ENCODE results near the gene ADD2. TPM values are rescaled to one million over a fixed set of nuclear protein-coding genes. Genes with fewer than 3 reads are reported as not detected.

ADD2 gene
- total RNA-seq, 2 experiments from 2014 or later: 4.4 to 6.4 TPM

DNA sequence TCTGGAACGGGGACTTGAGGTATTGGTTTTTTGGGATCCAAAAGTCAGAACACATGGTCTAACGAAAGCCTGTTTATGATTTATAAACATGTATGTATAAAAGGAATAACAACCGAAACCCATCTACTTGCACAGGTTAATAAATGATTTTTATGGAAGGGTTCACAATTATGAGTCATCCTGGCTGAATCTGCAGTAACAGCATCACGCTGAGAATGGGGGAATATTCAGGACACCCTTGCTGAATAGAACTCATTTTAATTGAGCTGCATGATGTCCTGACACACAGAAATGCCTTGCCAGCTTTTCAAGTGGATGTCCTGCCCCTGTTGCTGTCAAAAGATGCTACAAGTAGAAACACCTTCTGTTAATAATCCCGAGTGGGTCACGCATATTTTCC is 159.6 kb downstream of the ADD2 start:
- ATAC-seq (ENCODE audit: poor library complexity) (no peak), DNase-seq (no peak)
- CTCF ChIA-PET: interaction anchor here (0.6 kb wide), 1 partner anchor 9 kb away, joined by 3 read pairs; no protein-coding TSS in a partner anchor
- Histone ChIP-seq H3K4me1 (ENCODE audit: insufficient read depth, low read length) (no peaks in the 10 kb centered on the region), H3K36me3 (ENCODE audit: insufficient read depth, low read length) (no peaks in the 10 kb centered on the region), H3K9me3 (ENCODE audit: control insufficient read depth in 1 of 2, insufficient read depth in 1 of 2, low read length in 2 of 2) (no peaks in the 10 kb centered on the region), H3K4me3 (ENCODE audit: low read length) (no peak overlapping the region), H3K27ac (ENCODE audit: low read depth in 1 of 2, low read length in 2 of 2) (no peak overlapping the region), H3K27me3 (ENCODE audit: control insufficient read depth in 1 of 2, insufficient read depth in 2 of 2, low read length in 2 of 2) (peaks cover 0 to 5% of the 10 kb centered on the region in 2 experiments)
- Mint-ChIP-seq H3K4me3 (no peak overlapping the region), H3K4me1 (ENCODE audit: low read depth) (peaks cover 6% of the 10 kb centered on the region), H3K9me3 (no peaks in the 10 kb centered on the region), H3K36me3 (ENCODE audit: low read depth) (no peaks in the 10 kb centered on the region), H3K27me3 (peaks cover 8% of the 10 kb centered on the region), H3K27ac (no peak overlapping the region)
- intact Hi-C loops (cut with DNase I, micrococcal nuclease): no loop called here
- TF ChIP-seq, protein P1, sequence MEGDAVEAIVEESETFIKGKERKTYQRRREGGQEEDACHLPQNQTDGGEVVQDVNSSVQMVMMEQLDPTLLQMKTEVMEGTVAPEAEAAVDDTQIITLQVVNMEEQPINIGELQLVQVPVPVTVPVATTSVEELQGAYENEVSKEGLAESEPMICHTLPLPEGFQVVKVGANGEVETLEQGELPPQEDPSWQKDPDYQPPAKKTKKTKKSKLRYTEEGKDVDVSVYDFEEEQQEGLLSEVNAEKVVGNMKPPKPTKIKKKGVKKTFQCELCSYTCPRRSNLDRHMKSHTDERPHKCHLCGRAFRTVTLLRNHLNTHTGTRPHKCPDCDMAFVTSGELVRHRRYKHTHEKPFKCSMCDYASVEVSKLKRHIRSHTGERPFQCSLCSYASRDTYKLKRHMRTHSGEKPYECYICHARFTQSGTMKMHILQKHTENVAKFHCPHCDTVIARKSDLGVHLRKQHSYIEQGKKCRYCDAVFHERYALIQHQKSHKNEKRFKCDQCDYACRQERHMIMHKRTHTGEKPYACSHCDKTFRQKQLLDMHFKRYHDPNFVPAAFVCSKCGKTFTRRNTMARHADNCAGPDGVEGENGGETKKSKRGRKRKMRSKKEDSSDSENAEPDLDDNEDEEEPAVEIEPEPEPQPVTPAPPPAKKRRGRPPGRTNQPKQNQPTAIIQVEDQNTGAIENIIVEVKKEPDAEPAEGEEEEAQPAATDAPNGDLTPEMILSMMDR (IDR thresholded peaks at IDR 0.05): no peak
- POLR2A ChIA-PET: no interaction called here

DNA sequence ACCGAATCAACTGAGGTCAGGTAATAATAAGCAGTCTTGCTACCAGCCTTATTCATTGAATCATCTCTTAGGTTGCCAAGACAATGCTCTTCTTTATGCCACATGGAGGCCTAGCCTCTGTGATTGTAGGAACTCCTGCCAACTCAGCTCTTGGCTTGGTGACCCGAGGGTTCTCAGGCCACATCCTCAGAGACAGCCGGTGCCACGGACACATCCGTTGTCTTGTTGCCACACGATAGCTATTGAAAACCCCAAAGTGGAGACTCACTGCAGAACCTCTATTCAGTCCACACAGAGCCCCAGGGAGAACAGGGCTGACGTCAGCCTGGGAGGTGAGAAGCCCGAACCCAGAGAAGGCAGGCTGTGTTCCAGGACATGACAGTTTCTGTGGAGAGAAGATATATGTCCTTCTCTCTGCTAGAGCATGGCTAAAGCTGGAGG is 160.9 kb downstream of the ADD2 start:
- Histone ChIP-seq H3K4me3 (ENCODE audit: low read length) (no peak overlapping the region), H3K27me3 (ENCODE audit: control insufficient read depth in 1 of 2, insufficient read depth in 2 of 2, low read length in 2 of 2) (peaks cover 0 to 5% of the 10 kb centered on the region in 2 experiments)
- H3K36me3 Mint-ChIP-seq (ENCODE audit: low read depth): no peaks in the 10 kb centered on the region

More for the DNA sequence above, 160.9 kb downstream of the ADD2 start:
- peaks cover 8% of the 10 kb centered on the region for H3K27me3 Mint-ChIP-seq
- ATAC-seq (ENCODE audit: poor library complexity) (no peak), DNase-seq (no peak)
- ChIA-PET POLR2A (no interaction called here), CTCF (interaction anchor here (0.6 to 1.3 kb wide), 2 partner anchors 10 to 22 kb away, joined by 3 to 4 read pairs; no protein-coding TSS in a partner anchor)
- Histone ChIP-seq H3K36me3 (ENCODE audit: insufficient read depth, low read length) (no peaks in the 10 kb centered on the region), H3K4me1 (ENCODE audit: insufficient read depth, low read length) (no peaks in the 10 kb centered on the region), H3K9me3 (ENCODE audit: control insufficient read depth in 1 of 2, insufficient read depth in 1 of 2, low read length in 2 of 2) (no peaks in the 10 kb centered on the region), H3K27ac (ENCODE audit: low read depth in 1 of 2, low read length in 2 of 2) (no peak overlapping the region)
- intact Hi-C loops (cut with DNase I, micrococcal nuclease): no loop called here
- H3K9me3 Mint-ChIP-seq: no peaks in the 10 kb centered on the region
- H3K4me3 Mint-ChIP-seq: no peak overlapping the region
- TF ChIP-seq, protein P1 (IDR thresholded peaks at IDR 0.05): no peak
- no peak overlapping the region for H3K27ac Mint-ChIP-seq
- H3K4me1 Mint-ChIP-seq (ENCODE audit: low read depth): peaks cover 12% of the 10 kb centered on the region

Other genes with a start within 250 kb of the ADD2 start
- gene TGFA, start 214.4 kb downstream of the ADD2 start, total RNA-seq: under 1 TPM; 0.47 to 0.88 TPM
- not detected for gene FIGLA, start 22.4 kb upstream of the ADD2 start, total RNA-seq
- gene CLEC4F, start 52.4 kb upstream of the ADD2 start, total RNA-seq: not detected
- under 1 TPM in 1 of 2 experiments, not detected in 1; 0.25 TPM for gene CD207, start 67.6 kb upstream of the ADD2 start, total RNA-seq
- gene VAX2, start 132.4 kb upstream of the ADD2 start, total RNA-seq: not detected
- not detected for gene ATP6V1B1, start 167.7 kb upstream of the ADD2 start, total RNA-seq
- 1 to 10 TPM in 1 of 2 experiments, under 1 TPM in 1; 0.42 to 1.2 TPM for gene ANKRD53, start 210.4 kb upstream of the ADD2 start, total RNA-seq
- 10 to 100 TPM; 26.8 to 34.0 TPM for gene TEX261, start 226.7 kb upstream of the ADD2 start, total RNA-seq

Measured in CD4-positive, alpha-beta T cell (primary cell).